Body of pancreas (tissue), 4 donors: ENCODE data around the gene TMUB1.

ENCODE experiments used
- CTCF ChIP-seq, 7 experiments: fragments of 450-650 bp in 4 of 7; fragments of 200-600 bp in 3 of 7; sonication (generic) in 3 of 7; IDR thresholded peaks; one replicate each; pipeline ENCODE4 v1.5.1; 2016 to 2019; ENCODE audit warnings: antibody characterized with exemption in 7 of 7
- POLR2A ChIP-seq, 3 donors: fragments of 450-650 bp; IDR thresholded peaks; one replicate each; pipeline ENCODE4 v1.6.1; 2016; ENCODE audit warnings: antibody characterized with exemption in 3 of 3, mild to moderate bottlenecking in 2 of 3

- TF ChIP-seq CTCF (IDR thresholded peaks at IDR 0.05): no peak
- no peak for TF ChIP-seq POLR2A (IDR thresholded peaks at IDR 0.05)
These were observed 8.3 kb downstream of the TMUB1 start for GRCh38 chr7:151074817-151075661.
